Calu3 (cell line): ENCODE results near the gene UACA. TPM values are rescaled to one million over a fixed set of nuclear protein-coding genes. Genes with fewer than 3 reads are reported as not detected.

Experiments used
- Bru-seq: library from RNA; stranded (reverse); fragments of 400-500 nt; gene quantifications from one replicate; lab custom pipeline; 2021; lab: Mats Ljungman, UMichigan
- BruChase-seq, 2 experiments: library from RNA; stranded (reverse); fragments of 400-500 nt; gene quantifications; one replicate each; lab custom pipeline; 2021; lab: Mats Ljungman, UMichigan
- BruUV-seq: library from RNA; stranded (reverse); fragments of 400-500 nt; replicated peaks from 2 replicates; lab custom pipeline; 2021; lab: Mats Ljungman, UMichigan
- CTCF ChIA-PET: fragments of 300-600 bp; sonication (Branson Sonifier 250); formaldehyde crosslinking; loops from one replicate; lab custom pipeline; 2022; ENCODE audit warnings: antibody characterized with exemption; lab: Charles Lee
- DNase-seq: peaks from one replicate; pipeline ENCODE4 v3.0.0; 2022
- H3K27ac Mint-ChIP-seq: one replicate; pipeline ENCODE4 v1.8.0; 2022; ENCODE audit warnings: mixed read lengths; ENCODE audit not compliant: unreplicated experiment
- H3K27me3 Mint-ChIP-seq: one replicate; pipeline ENCODE4 v1.8.0; 2022; ENCODE audit warnings: mixed read lengths; ENCODE audit not compliant: unreplicated experiment
- H3K36me3 Mint-ChIP-seq: one replicate; pipeline ENCODE4 v1.8.0; 2022; ENCODE audit warnings: mild to moderate bottlenecking, moderate library complexity, mixed read lengths; ENCODE audit not compliant: insufficient read depth, unreplicated experiment
- H3K4me1 Mint-ChIP-seq: one replicate; pipeline ENCODE4 v1.8.0; 2022; ENCODE audit warnings: mild to moderate bottlenecking, low read depth, mixed read lengths; ENCODE audit not compliant: unreplicated experiment
- H3K4me3 Mint-ChIP-seq: one replicate; pipeline ENCODE4 v1.8.0; 2022; ENCODE audit warnings: mild to moderate bottlenecking, low read depth, moderate library complexity, mixed read lengths; ENCODE audit not compliant: unreplicated experiment
- H3K9me3 Mint-ChIP-seq: one replicate; pipeline ENCODE4 v1.8.0; 2022; ENCODE audit warnings: low read depth, mixed read lengths; ENCODE audit not compliant: unreplicated experiment
- CTCF ChIP-seq: fragments of 200-600 bp; IDR thresholded peaks from one replicate; pipeline ENCODE4 v1.8.0; 2022; ENCODE audit warnings: antibody characterized with exemption; ENCODE audit not compliant: unreplicated experiment
- intact Hi-C: fragments of 100-400 bp; cut with micrococcal nuclease; formaldehyde crosslinking; loops from one replicate; pipeline ENCODE4 v1.10.0; 2022; ENCODE audit not compliant: unreplicated experiment
- long read RNA-seq: library from polyadenylated mRNA; stranded (forward); transcript quantifications from one replicate; pipeline ENCODE4 v2.0.0, GENCODE V29; 2022
- total RNA-seq: library from RNA; stranded (reverse); gene quantifications from 2 replicates; pipeline ENCODE4 v1.2.3, GENCODE V29; 2022

Gene UACA
- total RNA-seq, result 31.9 and 35.5 TPM in 2 replicates
- Bru-seq, nascent RNA, result percentile 78 among the genes with signal in this experiment
- percentile 82 among the genes with signal in this experiment for BruChase-seq, experiment 1, labeled RNA remaining after a 6-hour chase
- percentile 83 among the genes with signal in this experiment for BruChase-seq, experiment 2, labeled RNA remaining after a 2-hour chase
- long read RNA-seq, full-length matches to known transcripts, result 8 of 15 reads
- long read RNA-seq, partial matches to known transcripts, result 2 of 15 reads
- long read RNA-seq, other reads (novel, unspliced or antisense), result 5 of 15 reads

- no peak for TF ChIP-seq CTCF
- BruUV-seq, result no TSS peak
- peak; percentile 99 for DNase-seq
- no peaks in the 10 kb centered on the region for H3K27me3 Mint-ChIP-seq
- intact Hi-C loops, result loop anchor here (10.0 kb wide), 1 partner anchor 111 kb away; no protein-coding TSS in a partner anchor
- peaks cover 29% of the 10 kb centered on the region for H3K36me3 Mint-ChIP-seq
- peaks cover 20% of the 10 kb centered on the region for H3K4me1 Mint-ChIP-seq
- H3K4me3 Mint-ChIP-seq, result peak within 1 kb of the TSS; percentile 94
- CTCF ChIA-PET, result interaction anchor here (1.1 to 1.2 kb wide), 2 partner anchors 48 to 62 kb away, joined by 3 to 5 read pairs; no protein-coding TSS in a partner anchor
- H3K9me3 Mint-ChIP-seq, result no peaks in the 10 kb centered on the region
- H3K27ac Mint-ChIP-seq, result peak within 1 kb of the TSS; percentile 92
Observed at GRCh38 chr15:70763120-70763949, at the start of gene UACA. Gene UACA, minus strand, starts transcription at chr15:70763558. Its CDS starts 151 bp downstream, at chr15:70763407.

- no peaks in the 10 kb centered on the region for H3K4me1 Mint-ChIP-seq
- no peaks in the 10 kb centered on the region for H3K9me3 Mint-ChIP-seq
- H3K36me3 Mint-ChIP-seq, result no peaks in the 10 kb centered on the region
- intact Hi-C loops, result loop anchor here (1.0 kb wide), 1 partner anchor 134 kb away; no protein-coding TSS in a partner anchor
- CTCF ChIA-PET, result interaction anchor here (1.6 kb wide), 1 partner anchor 228 kb away, joined by 3 read pairs; no protein-coding TSS in a partner anchor
- DNase-seq, result no peak
- no peak for TF ChIP-seq CTCF
- peak overlapping the region; percentile 38 for H3K4me3 Mint-ChIP-seq
- H3K27me3 Mint-ChIP-seq, result peaks cover 14% of the 10 kb centered on the region
- H3K27ac Mint-ChIP-seq, result no peak overlapping the region
- no TSS peak for BruUV-seq
Observed at GRCh38 chr15:70812827-70813364, 49.5 kb upstream of the UACA start.

- no peaks in the 10 kb centered on the region for H3K36me3 Mint-ChIP-seq
- no peaks in the 10 kb centered on the region for H3K9me3 Mint-ChIP-seq
- H3K27ac Mint-ChIP-seq, result no peak overlapping the region
- CTCF ChIA-PET, result interaction anchor here (0.5 to 1.7 kb wide), 7 partner anchors 64 to 241 kb away, joined by 3 to 8 read pairs (median 4); no protein-coding TSS in a partner anchor
- no peak overlapping the region for H3K4me3 Mint-ChIP-seq
- DNase-seq, result no peak
- no TSS peak for BruUV-seq
- peaks cover 14% of the 10 kb centered on the region for H3K27me3 Mint-ChIP-seq
- no peak for TF ChIP-seq CTCF
- H3K4me1 Mint-ChIP-seq, result no peaks in the 10 kb centered on the region
- intact Hi-C loops, result no loop called here
Observed at GRCh38 chr15:70810916-70811578, 47.7 kb upstream of the UACA start.
